Sigmoid colon (tissue), 7 donors: ENCODE results near the gene SIN3A. TPM values are rescaled to one million over a fixed set of nuclear protein-coding genes. Genes with fewer than 3 reads are reported as not detected.

ENCODE experiments used
- DNase-seq: peaks from one replicate; pipeline ENCODE4 v3.0.0-alpha.2; 2019
- H3K27ac ChIP-seq, 4 donors: fragments of 200-600 bp; sonication (generic); one replicate each; pipeline ENCODE4 v1.5.1; 2016 to 2019; ENCODE audit warnings: mild to moderate bottlenecking in 1 of 4
- H3K27me3 ChIP-seq, 3 donors: fragments of 200-600 bp; sonication (generic); one replicate each; pipeline ENCODE4 v1.5.1; 2019; ENCODE audit warnings: mild to moderate bottlenecking in 1 of 3
- H3K36me3 ChIP-seq, 4 donors: fragments of 200-600 bp; sonication (generic); one replicate each; pipeline ENCODE4 v1.5.1; 2016 to 2019
- H3K4me1 ChIP-seq, 4 donors: fragments of 200-600 bp; sonication (generic); one replicate each; pipeline ENCODE4 v1.5.1; 2017 to 2019
- H3K4me3 ChIP-seq, 4 donors: fragments of 200-600 bp; sonication (generic); one replicate each; pipeline ENCODE4 v1.5.1; 2017 to 2019; ENCODE audit warnings: mild to moderate bottlenecking in 2 of 4, moderate library complexity in 1 of 4
- H3K9me3 ChIP-seq, 4 donors: fragments of 200-600 bp in 3 of 4; sonication (generic) in 3 of 4; one replicate each; pipeline versions ENCODE4 v1.5.1 to v1.6.1; 2013 to 2019
- CTCF ChIP-seq, 4 experiments: fragments of 450-650 bp in 3 of 4; fragments of 200-600 bp in 1 of 4; IDR thresholded peaks; one replicate each; pipeline ENCODE4 v1.5.1; 2016 to 2019; ENCODE audit warnings: antibody characterized with exemption in 4 of 4, mild to moderate bottlenecking in 3 of 4, moderate library complexity in 2 of 4
- EP300 ChIP-seq, 4 donors: sonication (generic); formaldehyde crosslinking; IDR thresholded peaks; one replicate each; pipeline ENCODE4 v1.6.1; 2017; ENCODE audit warnings: antibody characterized with exemption in 4 of 4
- POLR2A ChIP-seq, 2 donors: fragments of 450-650 bp; IDR thresholded peaks; one replicate each; pipeline ENCODE4 v1.6.1; 2016; ENCODE audit warnings: antibody characterized with exemption in 2 of 2, mild to moderate bottlenecking in 2 of 2, moderate library complexity in 2 of 2
- POLR2AphosphoS5 ChIP-seq, 4 donors: sonication (generic); formaldehyde crosslinking; IDR thresholded peaks; one replicate each; pipeline ENCODE4 v1.6.1; 2017; ENCODE audit warnings: antibody characterized with exemption in 4 of 4
- WGBS, 2 donors: extraction: QIAGEN DNeasy Blood & Tissue Kit; methylation state at CpG; one replicate each; pipeline ENCODE4 v1.1.7; 2013; 5-methylcytosine and 5-hydroxymethylcytosine counted together
- intact Hi-C: fragments of 100-400 bp; cut with DNase I; formaldehyde crosslinking; loops from one replicate; pipeline ENCODE4 v1.15.1; 2023
- polyA plus RNA-seq, 3 donors: library from polyadenylated mRNA; stranded (reverse); fragments of 200-250 nt; gene quantifications; one replicate each; pipeline ENCODE4 v1.2.3, GENCODE V29; 2013
- total RNA-seq, 4 donors: library from RNA; depleted of rRNA; stranded (reverse); fragments of >200 nt; gene quantifications; one replicate each; pipeline ENCODE4 v1.1.0, GENCODE V29; 2016
- donor health status: healthy with polysubstance abuse.
- donor health status: Bipolar disorder and iron deficiency.
- donor health status: healthy.

SIN3A gene
- total and polyA plus RNA-seq, 7 donors = 7.9 to 41.8 (median 34.6) TPM

- TF ChIP-seq POLR2AphosphoS5 (IDR thresholded peaks at IDR 0.05) (no peak), EP300 (IDR thresholded peaks at IDR 0.05) (no peak), CTCF (IDR thresholded peaks at IDR 0.05) (no peak), POLR2A (IDR thresholded peaks at IDR 0.05) (no peak)
- H3K27ac ChIP-seq = peak overlapping the region in 3 of 4 donors; percentile 95 to 100 (median 98)
- DNase-seq = no peak
- peaks cover 0 to 34% (median 18%) of the 10 kb centered on the region in 4 donors for H3K4me1 ChIP-seq
- no peak overlapping the region for H3K4me3 ChIP-seq
- H3K27me3 ChIP-seq = no peaks in the 10 kb centered on the region
- no peaks in the 10 kb centered on the region for H3K9me3 ChIP-seq
- intact Hi-C loops = loop anchor here (5.0 to 10.0 kb wide), 3 partner anchors 76 to 1462 kb away; partner anchors contain the start of genes C15orf39, PML and STOML1
- WGBS, 2 donors = 43 to 65% methylated on average over 6 of the region's 6 CpGs
- H3K36me3 ChIP-seq = no peaks in the 10 kb centered on the region
Observed at GRCh38 chr15:75456710-75457109, 5.2 kb upstream of the SIN3A start.

- peak overlapping the region; percentile 95 to 100 (median 98) for H3K27ac ChIP-seq
- intact Hi-C loops = loop anchor here (5.0 to 10.0 kb wide), 3 partner anchors 76 to 1461 kb away; partner anchors contain the start of genes C15orf39, PML and STOML1
Observed at GRCh38 chr15:75455982-75456531, 4.6 kb upstream of the SIN3A start.

GRCh38 chr15:75455424-75455981 is 4.0 kb upstream of the SIN3A start:
- peaks cover 0 to 26% (median 16%) of the 10 kb centered on the region in 4 donors for H3K4me1 ChIP-seq
- H3K4me3 ChIP-seq = peak overlapping the region; percentile 75 to 90 (median 84)
- H3K36me3 ChIP-seq = no peaks in the 10 kb centered on the region
- no peaks in the 10 kb centered on the region for H3K9me3 ChIP-seq
- peak overlapping the region; percentile 95 to 100 (median 98) for H3K27ac ChIP-seq
- TF ChIP-seq POLR2AphosphoS5 (IDR thresholded peaks at IDR 0.05) (peak; percentile 73 to 90 (median 86)), CTCF (IDR thresholded peaks at IDR 0.05) (no peak), POLR2A (IDR thresholded peaks at IDR 0.05) (peak; percentile 58 to 77), EP300 (IDR thresholded peaks at IDR 0.05) (no peak)
- H3K27me3 ChIP-seq = no peaks in the 10 kb centered on the region
- peak; percentile 92 for DNase-seq
- 0% methylated on average over 48 of the region's 48 CpGs for WGBS, 2 donors
- intact Hi-C loops = loop anchor here (5.0 to 10.0 kb wide), 3 partner anchors 77 to 1461 kb away; partner anchors contain the start of genes C15orf39, PML and STOML1

More at GRCh38 chr15:75455982-75456531, 4.6 kb upstream of the SIN3A start:
- peaks cover 0 to 28% (median 16%) of the 10 kb centered on the region in 4 donors for H3K4me1 ChIP-seq
- no peaks in the 10 kb centered on the region for H3K36me3 ChIP-seq
- DNase-seq = no peak
- H3K9me3 ChIP-seq = no peaks in the 10 kb centered on the region
- H3K4me3 ChIP-seq = peak overlapping the region; percentile 75 to 90 (median 84)
- no peaks in the 10 kb centered on the region for H3K27me3 ChIP-seq
- no peak for TF ChIP-seq POLR2A (IDR thresholded peaks at IDR 0.05)
- TF ChIP-seq EP300 (IDR thresholded peaks at IDR 0.05) = no peak
- no peak for TF ChIP-seq POLR2AphosphoS5 (IDR thresholded peaks at IDR 0.05)
- no peak for TF ChIP-seq CTCF (IDR thresholded peaks at IDR 0.05)
- WGBS, 2 donors = 1 to 3% methylated on average over 24 of the region's 24 CpGs

GRCh38 chr15:75454471-75455378 is 3.2 kb upstream of the SIN3A start:
- intact Hi-C loops = loop anchor here (5.0 to 10.0 kb wide), 6 partner anchors 78 to 1460 kb away; partner anchors contain the start of genes C15orf39, IMP3, PML and PTPN9
- DNase-seq = peak; percentile 89
- Histone ChIP-seq H3K4me3 (peak overlapping the region; percentile 75 to 90 (median 84)), H3K9me3 (no peaks in the 10 kb centered on the region), H3K27ac (peak overlapping the region; percentile 95 to 100 (median 98)), H3K27me3 (no peaks in the 10 kb centered on the region), H3K36me3 (no peaks in the 10 kb centered on the region), H3K4me1 (peaks cover 0 to 34% (median 20%) of the 10 kb centered on the region in 4 donors)
- TF ChIP-seq POLR2AphosphoS5 (IDR thresholded peaks at IDR 0.05) (peak in 1 of 4 donors; percentile 5), POLR2A (IDR thresholded peaks at IDR 0.05) (no peak), CTCF (IDR thresholded peaks at IDR 0.05) (peak in 1 of 4 experiments; percentile 12), EP300 (IDR thresholded peaks at IDR 0.05) (no peak)
- WGBS, 2 donors = 1% methylated on average over 116 of the region's 116 CpGs
